Brain microvascular endothelial cell (primary cell): ENCODE results near the gene AK1.

Experiments used
- DNase-seq: peaks from one replicate; pipeline ENCODE4 v3.0.0-alpha.2; 2020
- H3K27ac ChIP-seq: fragments of 250-450 bp; sonication (Bioruptor Pico); 2 replicates; pipeline ENCODE4 v1.5.1; 2020; ENCODE audit warnings: mild to moderate bottlenecking, moderate library complexity
- H3K27me3 ChIP-seq: fragments of 250-450 bp; sonication (Bioruptor Pico); replicated peaks from 2 replicates; pipeline ENCODE4 v1.5.1; 2020; ENCODE audit warnings: mild to moderate bottlenecking
- H3K36me3 ChIP-seq: fragments of 250-450 bp; sonication (Bioruptor Pico); replicated peaks from 2 replicates; pipeline ENCODE4 v1.5.1; 2020; ENCODE audit warnings: mild to moderate bottlenecking
- H3K4me3 ChIP-seq: 2 replicates; pipeline ENCODE4 v1.5.1; 2011; ENCODE audit warnings: low read depth, mild to moderate bottlenecking, control low read depth, low read length, moderate library complexity
- CTCF ChIP-seq: IDR thresholded peaks from 2 replicates; pipeline ENCODE4 v1.5.1; 2011; ENCODE audit warnings: low read depth, mild to moderate bottlenecking, moderate library complexity, low read length, control low read depth, inconsistent platforms; ENCODE audit errors: missing control alignments
- in situ Hi-C: cut with HindIII; loops from 2 replicates; pipeline ENCODE4 v1.10.0; 2017; ENCODE audit warnings: low sequenced_read_pairs, low pct_ligation_motif_present

AK1 gene

DNA sequence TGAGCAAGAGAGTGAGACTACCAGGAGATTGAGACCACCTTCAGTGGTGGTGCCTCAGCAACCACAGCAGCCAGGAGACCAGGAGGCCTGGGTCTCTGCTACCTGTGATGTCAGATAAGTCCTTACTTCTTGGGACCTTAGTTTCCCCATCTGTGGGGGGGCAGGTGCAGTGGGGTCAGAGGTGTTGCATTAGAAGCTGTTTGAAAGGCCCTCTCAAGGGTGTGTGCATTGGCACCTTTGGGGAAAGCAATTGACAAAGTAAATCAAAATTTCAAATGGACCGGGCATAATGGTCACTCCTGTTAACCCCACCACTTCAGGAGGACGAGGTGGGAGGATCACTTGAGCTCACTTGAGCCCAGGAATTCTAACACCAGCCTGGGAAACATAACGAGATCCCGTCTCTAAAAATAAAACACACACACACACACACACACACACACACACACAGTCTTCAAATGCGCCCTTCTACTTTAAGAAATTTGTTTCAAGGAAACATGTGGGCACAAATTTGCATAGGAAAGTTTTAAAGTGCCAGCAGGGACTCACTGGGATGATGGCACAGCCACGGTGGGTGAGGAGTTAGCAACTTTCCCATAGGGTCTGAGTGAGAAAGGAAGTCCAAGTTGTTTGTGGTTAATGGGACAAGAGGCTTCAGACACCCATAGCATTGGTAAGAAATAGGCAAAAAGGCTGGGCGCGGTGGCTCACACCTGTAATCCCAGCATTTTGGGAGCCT lies 1.3 kb upstream of the AK1 start:
- Histone ChIP-seq H3K27me3 (no peaks in the 10 kb centered on the region), H3K36me3 (no peaks in the 10 kb centered on the region)

DNA sequence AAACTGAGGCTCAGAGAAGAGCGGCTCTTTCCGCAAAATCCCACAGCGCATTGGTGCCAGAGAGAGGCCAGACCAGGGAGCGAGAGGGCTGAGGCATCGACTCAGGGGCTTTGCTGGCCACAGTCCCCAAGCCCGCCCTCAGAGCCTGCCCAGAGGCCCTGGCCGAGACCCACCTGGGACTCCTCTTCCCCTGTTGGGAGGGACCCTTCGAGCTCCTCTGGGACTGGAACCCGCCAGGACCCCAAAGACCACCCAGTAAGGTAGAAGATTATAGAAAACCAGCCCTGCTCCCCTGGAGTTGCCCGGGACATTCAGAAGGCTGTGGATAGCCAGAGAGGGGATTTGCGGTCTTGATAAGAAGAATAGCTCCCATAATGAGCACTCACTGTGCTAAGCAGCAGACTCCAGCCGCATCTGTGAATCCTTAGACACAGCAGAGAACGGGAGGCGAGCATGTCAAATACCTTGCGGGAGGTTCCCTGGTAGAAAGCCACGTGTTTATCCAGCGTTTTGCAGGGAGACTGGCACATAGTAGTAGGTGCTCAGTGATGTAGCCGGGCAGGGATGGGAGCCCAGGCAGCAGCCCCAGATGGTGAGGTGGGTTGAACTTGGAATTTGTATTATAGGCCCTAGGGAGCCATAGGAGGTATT lies 651 bp upstream of the AK1 start:
- in situ Hi-C loops: no loop called here
- DNase-seq: no peak
- peak overlapping the region; percentile 62 for H3K4me3 ChIP-seq
- no peak for TF ChIP-seq CTCF
- H3K36me3 ChIP-seq: no peaks in the 10 kb centered on the region
- H3K27ac ChIP-seq: no peak overlapping the region
- no peaks in the 10 kb centered on the region for H3K27me3 ChIP-seq

More for the DNA sequence above, 1.3 kb upstream of the AK1 start:
- H3K27ac ChIP-seq: no peak overlapping the region
- DNase-seq: no peak
- in situ Hi-C loops: no loop called here
- TF ChIP-seq CTCF: no peak
- H3K4me3 ChIP-seq: no peak overlapping the region

- no peak for DNase-seq
- in situ Hi-C loops: no loop called here
- Histone ChIP-seq H3K27me3 (no peaks in the 10 kb centered on the region), H3K36me3 (peaks cover 6% of the 10 kb centered on the region), H3K4me3 (peak overlapping the region; percentile 62), H3K27ac (no peak overlapping the region)
- TF ChIP-seq CTCF: no peak
Measured at GRCh38 chr9:127876764-127877562, 512 bp downstream of the AK1 start.

DNA sequence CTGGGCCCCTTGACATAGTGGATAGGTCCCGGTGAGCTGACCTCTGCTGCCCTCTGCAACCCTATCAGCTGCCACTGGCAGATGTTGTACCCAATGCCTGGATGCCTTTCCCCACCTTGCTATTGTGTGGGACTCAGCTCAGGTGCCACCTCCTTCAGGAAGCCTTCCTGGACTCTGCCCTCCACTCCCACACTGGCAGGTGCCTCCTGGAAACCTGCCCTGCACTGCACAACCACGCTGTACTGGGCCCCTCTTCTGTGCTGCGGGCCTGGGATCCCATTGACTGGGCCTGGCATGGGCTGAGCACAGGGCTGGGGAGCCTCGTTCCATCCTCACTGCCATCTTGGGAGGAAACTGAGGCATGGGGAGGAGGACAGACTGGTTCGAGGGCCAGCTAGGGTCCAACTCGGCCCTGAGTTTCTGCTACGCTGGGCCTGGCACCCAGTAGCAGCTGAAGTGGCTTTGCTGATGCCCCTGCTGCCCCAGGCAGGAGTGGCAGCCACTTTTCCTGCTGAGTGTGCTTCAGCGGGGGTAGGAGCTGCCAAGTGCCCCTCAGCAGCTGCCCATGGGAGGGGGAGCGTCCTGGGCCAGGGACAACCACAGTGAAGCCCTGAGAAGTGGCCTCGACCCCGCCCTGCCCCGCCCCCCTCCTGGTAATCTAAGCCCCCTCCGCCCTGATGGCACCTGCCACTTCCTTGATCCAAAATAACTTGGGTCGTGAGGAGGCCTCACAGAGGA lies 1.3 kb downstream of the AK1 start:
- no peak overlapping the region for H3K27ac ChIP-seq
- in situ Hi-C loops: no loop called here

More for the DNA sequence above, 1.3 kb downstream of the AK1 start:
- Histone ChIP-seq H3K4me3 (no peak overlapping the region), H3K27me3 (no peaks in the 10 kb centered on the region), H3K36me3 (peaks cover 9% of the 10 kb centered on the region)
- no peak for TF ChIP-seq CTCF
- DNase-seq: no peak
